LoVo (cell line): ENCODE data around the gene LBX1.

Source experiments
- DNase-seq: peaks from one replicate; pipeline ENCODE4 v3.0.0-alpha.2; 2016; ENCODE audit warnings: low spot score

LBX1 gene

DNA sequence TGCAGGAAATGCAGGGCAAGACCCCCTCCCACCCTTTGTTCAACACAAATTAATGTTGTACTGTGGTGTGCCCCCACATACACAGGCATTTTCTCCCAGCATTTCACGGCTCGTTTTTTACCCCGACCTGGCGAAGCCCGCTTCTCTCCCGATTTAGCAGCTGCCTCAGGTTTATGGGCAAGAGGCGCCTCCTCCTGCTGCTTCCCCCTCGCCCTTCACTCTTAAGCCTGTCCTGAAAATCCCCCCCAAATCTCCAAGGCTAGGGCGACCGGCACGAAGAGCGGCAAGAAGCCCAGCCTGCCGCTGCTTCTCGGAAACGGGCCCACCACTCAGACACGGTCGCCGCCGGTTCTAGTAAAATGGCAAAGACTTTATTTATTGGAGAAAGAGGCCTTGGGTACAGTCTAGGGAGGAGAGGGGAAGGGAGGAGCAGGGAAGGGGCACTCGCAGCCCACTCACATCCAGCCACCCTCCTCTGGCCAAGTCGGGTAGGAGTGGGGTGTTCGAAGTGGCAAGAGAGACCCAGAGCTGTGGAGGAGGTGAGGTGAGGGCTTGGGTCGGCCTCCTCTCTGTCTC is 3.3 kb downstream of the LBX1 start:
- DNase-seq = no peak

- DNase-seq = no peak
These were observed 4.1 kb downstream of the LBX1 start for GRCh38 chr10:101224910-101225823.

DNA sequence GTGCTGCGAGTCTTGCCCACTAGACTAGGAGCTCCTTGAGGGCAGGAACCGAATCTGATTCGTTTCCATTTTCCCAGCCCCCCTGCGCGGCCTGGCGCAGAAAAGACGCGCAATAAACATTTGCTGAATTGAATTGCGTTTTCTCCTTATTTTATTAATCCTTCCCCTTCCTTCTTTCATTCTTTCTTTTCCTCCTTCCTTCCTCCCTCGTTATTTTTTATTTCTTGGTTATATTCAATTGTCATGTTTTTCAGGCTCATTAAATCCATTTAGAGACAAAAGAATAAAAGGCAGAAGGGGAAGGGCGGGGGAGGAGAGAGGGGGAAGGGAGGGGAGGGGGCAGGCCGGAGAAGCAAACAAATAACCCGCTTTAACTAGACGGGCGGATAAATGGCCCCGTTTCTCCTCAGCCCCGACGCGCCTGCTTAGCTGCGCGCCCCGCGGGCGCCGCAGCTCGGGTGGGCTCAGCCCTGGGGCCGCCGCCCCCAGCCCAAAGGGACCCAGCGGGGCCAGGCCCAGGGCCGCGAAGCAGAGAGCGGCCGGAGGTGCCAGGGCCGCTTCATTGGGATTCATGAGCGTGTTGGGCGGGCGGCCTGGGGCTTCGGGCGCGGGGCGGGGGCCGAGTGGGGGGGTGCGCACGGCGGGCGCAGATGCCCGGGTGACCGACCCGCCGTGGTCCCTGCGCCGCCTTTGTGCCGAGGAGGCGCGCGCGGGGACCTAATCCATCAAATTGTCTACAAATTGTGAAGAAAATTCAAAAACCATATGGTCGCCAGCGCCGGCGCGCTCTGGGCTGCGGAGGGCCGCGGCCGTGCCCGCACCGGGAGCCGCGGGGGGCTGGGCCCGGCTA is 5.0 kb downstream of the LBX1 start:
- DNase-seq = no peak

GRCh38 chr10:101223274-101224059 is 5.8 kb downstream of the LBX1 start:
- no peak for DNase-seq

DNA sequence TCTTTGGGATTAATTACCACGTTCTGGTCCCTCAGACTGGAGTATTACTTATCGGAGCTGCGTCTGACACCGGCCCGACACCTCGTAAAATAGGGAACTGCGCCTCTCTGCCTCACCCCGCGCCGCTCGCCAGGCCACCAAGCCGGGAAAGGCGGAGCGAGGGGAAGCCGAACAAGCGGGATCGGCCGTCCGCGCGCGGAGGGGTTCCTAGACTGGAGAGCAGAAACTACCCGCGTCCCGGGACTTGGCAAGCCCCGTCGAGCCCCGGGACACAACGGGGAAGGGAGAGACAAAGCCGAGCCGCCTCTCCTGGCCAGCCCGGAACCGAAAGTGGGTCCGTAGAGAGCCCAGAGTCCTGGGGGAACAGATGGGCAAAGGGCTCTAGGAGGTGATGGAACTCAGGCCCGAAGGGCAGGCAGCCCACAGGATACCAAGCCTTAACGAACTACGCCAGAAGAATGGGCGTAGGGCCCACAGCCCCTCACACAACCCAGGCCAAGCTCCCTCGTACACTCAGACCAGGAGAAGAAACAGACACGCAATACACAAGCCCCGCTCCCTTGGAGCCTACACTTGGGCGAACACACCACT is 6.5 kb downstream of the LBX1 start:
- no peak for DNase-seq

GRCh38 chr10:101221963-101222531 is 7.2 kb downstream of the LBX1 start:
- no peak for DNase-seq

DNA sequence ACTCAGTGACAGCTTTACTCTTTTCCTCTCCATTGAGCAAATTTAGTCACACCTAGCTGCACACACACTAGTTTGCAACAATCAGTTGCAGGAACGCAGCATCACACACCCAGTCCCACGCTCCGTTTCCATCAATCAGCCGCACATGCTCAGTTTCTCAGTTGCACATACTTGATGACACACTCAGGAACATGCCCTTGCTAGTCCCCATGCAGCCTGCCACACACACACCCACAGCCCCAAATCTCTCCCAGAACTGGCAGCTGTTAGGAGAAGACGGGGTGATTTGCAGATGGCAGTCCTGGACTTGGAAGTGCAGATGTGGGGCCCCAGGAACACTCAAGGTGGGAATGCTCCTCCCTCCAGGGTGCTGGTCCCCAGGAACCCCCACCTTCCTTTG is 7.7 kb downstream of the LBX1 start:
- no peak for DNase-seq

- no peak for DNase-seq
These were observed 9.3 kb downstream of the LBX1 start for GRCh38 chr10:101219946-101220451.

DNA sequence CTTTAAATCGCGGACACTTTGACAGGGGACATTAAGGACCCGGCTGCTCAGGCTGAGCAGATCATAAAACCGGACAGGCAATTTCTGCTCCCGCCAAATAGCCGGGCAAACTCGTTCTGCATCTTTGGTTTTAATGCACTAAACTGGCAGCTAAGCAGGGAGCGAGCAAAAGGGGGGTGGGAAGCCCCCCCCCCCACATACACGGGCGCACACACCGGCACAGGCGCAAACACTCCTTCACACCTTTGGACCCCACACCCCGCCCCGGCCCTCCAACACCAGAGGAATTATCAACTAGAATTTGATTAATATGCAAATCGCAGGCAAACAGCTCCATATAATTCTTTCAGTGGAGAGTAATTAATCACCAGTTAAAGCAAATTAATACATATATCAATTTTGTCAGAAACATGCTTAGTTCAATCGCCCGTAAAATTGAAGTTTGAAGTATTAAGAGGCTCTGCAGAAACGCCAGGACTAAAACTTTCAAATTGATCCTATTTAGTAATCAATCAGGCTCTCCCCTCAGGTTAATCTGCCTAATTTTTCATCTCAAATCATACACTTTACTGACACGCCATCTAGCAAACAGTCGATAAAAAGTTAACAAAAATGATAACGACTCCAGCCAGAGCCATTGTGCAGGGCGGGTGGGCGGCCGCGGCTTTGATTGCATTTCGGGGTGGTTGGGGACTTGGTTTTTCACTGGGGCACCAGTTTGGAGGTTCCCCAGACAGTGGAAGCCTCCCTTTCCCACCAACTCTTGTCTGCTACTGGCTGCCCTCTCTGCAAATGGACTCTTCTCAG is 9.9 kb downstream of the LBX1 start:
- no peak for DNase-seq

DNA sequence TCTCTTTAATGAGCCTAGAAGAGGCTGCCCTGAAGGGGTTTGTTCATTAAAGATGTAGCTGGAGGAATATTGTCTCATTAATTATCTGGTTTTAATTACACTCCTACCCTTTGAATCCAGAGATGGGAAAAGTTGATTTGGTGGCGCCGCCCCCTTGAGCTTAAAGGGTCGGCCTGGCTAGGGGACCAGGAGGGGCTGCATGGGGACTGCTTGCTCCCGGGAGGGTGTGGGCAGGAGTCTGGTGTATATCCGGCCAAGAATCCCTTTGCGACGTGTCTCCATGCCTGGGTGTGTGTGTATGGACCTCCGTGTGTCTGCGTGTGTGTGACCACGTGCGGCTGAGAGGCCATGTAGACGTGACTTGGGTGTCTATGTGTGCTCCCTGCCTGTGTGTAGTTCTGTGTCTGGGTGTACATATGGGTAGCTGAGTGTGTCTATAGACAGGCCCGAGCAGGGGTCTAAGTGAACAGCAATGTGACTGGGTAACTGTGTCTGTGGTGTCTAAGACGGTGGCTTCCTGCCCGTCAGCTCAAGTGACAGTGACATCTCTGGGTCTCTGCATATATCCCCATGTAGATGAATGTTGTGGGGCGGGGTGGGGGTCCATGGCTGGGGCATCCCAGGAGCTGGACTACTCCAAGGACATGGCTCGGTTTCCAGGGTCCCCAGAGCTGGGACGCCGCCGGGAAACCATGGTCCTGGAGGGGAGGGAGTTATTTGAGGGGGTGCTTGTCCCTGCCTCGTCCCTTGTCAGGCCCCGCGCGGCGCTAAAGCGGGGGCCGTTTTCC is 10.7 kb downstream of the LBX1 start:
- DNase-seq = no peak

GRCh38 chr10:101217450-101218281 is 11.6 kb downstream of the LBX1 start:
- DNase-seq = no peak

GRCh38 chr10:101217044-101217425 is 12.2 kb downstream of the LBX1 start:
- no peak for DNase-seq

- DNase-seq = no peak
These were observed 12.8 kb downstream of the LBX1 start for GRCh38 chr10:101216207-101217043.

GRCh38 chr10:101215397-101216206 is 13.7 kb downstream of the LBX1 start:
- DNase-seq = no peak

DNA sequence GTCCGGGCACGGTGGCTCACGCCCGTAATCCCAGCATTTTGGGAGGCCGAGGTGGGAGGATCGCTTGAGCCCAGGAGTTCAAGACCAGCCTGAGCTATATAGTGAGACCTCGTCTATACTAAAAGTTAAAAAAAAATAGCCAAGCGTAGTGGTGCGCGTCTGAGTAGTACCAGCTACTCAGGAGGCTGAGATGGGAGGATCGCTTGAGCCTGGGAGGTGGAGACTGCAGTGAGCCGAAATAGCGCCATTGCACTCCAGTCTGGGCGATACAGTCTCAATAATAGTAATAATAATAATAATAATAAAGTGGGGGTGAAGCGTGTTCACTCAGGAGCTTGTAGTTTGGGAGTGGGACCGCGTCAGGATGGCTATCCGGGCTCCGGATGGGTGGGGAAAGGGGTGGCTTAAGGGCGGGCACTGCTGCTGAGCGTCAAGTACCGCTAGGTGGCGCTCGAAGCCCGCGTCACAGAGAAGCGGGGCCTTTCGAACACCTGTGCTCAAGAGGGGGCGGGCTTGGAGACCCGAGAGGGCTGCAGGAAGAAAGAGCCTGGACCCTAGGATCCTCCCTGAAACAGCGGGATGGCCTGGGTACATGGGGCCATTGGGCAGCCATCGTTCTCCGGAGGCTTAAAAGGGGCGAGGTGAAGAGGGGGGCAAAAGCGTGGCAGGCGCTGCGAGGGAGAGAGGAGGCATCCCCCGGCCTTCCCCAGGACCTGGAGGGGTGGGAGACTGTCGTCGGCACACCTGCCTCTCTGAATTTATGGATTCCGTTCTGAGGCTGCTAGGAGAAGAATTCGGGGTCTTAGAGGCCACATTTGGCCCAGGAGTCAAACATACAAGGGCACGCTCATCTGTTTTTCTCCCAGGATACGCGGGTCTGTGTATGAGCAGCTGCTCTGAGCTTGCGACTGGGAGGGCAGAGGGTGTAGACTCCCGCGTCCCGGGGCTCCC is 14.5 kb downstream of the LBX1 start:
- peak; percentile 68 for DNase-seq
